ENCODE measurements around the gene CHRNA4. TPM values are rescaled to one million over a fixed set of nuclear protein-coding genes. Genes with fewer than 3 reads are reported as not detected.

Gene CHRNA4
- total RNA-seq, 4 donors from 2014 or later: not detected

DNA sequence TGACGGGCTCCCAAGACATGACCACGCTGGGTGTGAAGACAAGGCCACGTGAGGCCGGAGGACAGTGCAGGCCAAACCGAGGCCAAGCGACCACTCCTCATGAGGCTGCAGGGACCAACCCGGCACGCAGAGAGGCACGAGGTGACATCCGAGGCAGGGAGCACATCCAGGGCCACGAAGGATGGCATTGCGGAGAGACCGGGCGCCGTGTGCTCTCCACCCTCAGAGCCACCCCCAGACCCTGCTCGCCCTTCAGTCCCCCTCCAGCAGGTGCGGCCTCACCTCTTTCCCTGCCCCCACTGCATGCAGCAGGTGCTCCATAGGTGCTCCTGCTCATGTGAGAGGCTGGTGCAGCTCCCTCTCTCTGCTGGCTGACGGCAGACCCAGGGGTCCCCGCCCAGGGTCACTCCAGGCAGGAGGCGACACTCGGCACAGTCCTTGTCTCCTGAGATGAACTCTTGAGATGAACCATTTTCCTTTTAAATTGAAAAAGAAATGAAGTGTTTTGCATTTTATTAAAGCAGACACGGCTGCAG is 33.8 kb upstream of the CHRNA4 start:
- DNase-seq: no peak
- Histone ChIP-seq H3K9me3 (no peaks in the 10 kb centered on the region), H3K27me3 (no peaks in the 10 kb centered on the region), H3K36me3 (no peaks in the 10 kb centered on the region), H3K4me3 (no peak overlapping the region), H3K27ac (no peak overlapping the region), H3K4me1 (no peaks in the 10 kb centered on the region)
- TF ChIP-seq, protein P1, sequence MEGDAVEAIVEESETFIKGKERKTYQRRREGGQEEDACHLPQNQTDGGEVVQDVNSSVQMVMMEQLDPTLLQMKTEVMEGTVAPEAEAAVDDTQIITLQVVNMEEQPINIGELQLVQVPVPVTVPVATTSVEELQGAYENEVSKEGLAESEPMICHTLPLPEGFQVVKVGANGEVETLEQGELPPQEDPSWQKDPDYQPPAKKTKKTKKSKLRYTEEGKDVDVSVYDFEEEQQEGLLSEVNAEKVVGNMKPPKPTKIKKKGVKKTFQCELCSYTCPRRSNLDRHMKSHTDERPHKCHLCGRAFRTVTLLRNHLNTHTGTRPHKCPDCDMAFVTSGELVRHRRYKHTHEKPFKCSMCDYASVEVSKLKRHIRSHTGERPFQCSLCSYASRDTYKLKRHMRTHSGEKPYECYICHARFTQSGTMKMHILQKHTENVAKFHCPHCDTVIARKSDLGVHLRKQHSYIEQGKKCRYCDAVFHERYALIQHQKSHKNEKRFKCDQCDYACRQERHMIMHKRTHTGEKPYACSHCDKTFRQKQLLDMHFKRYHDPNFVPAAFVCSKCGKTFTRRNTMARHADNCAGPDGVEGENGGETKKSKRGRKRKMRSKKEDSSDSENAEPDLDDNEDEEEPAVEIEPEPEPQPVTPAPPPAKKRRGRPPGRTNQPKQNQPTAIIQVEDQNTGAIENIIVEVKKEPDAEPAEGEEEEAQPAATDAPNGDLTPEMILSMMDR (IDR thresholded peaks at IDR 0.05): no peak
- TF ChIP-seq POLR2A (IDR thresholded peaks at IDR 0.05): no peak

DNA sequence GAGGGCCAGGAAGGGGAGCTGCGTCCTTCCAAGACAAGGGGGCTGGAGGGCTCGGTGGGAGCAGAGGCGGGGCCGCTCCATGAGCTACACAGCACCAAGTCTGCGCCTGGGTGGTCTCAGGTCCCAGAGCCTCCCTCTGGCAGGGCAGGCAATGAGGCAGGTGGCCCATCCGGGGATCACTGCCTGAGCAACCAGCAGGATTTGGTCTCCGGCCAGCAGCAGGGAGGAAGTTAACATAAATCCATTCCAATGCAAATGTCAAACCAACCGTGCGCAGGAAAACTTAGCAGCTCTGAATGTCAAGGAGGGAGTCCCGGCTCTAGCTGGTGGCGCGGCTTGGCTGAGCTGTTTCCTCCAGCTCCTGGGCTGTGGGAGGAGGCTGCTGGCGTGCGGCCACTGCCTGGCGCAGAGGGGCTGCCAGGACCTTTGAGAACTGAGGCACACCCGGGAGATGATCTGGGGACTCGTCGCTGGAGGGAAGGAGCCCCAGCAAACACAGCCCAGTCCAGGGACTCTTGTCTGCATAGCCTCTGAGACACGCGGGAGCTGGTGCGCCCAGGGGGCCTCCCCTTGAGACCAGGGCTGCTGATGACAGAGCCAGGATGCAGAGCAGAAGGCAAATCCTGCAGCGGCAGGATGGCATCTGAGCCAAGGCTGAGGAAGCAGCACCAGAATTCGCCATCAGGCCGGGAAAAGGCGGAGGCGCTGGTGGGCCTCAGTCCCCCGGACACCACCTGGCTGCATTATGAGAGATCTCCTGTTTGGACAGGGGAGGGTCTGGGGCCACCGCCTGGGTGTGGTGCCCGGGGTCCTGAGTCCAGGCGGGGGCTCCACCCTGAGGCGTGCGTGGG is 33.1 kb upstream of the CHRNA4 start:
- Histone ChIP-seq H3K4me1 (no peaks in the 10 kb centered on the region), H3K4me3 (no peak overlapping the region), H3K9me3 (no peaks in the 10 kb centered on the region), H3K36me3 (no peaks in the 10 kb centered on the region), H3K27me3 (no peaks in the 10 kb centered on the region), H3K27ac (no peak overlapping the region)
- no peak for DNase-seq
- TF ChIP-seq, protein P1 (IDR thresholded peaks at IDR 0.05): no peak
- no peak for TF ChIP-seq POLR2A (IDR thresholded peaks at IDR 0.05)

DNA sequence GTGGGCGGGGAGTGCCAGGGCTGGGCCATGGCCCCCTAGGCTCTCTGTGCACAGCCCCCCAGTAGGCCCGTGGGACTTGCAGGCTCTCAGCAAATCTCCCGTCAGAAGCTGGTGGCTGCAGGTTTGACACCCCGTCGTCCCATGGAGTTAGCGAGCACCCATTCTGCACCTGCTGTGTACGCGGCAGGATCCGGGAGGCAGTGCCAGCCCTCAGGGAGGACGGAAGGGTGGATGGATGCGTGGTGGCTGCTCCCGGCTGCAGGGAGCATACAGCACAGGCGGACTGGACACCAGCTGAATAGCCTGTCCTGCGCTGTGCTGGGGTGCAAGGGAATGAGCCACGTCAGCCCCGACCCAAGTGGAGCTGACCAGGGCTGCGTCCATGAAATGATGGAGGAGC is 32.4 kb upstream of the CHRNA4 start:
- H3K4me1 ChIP-seq: no peaks in the 10 kb centered on the region

DNA sequence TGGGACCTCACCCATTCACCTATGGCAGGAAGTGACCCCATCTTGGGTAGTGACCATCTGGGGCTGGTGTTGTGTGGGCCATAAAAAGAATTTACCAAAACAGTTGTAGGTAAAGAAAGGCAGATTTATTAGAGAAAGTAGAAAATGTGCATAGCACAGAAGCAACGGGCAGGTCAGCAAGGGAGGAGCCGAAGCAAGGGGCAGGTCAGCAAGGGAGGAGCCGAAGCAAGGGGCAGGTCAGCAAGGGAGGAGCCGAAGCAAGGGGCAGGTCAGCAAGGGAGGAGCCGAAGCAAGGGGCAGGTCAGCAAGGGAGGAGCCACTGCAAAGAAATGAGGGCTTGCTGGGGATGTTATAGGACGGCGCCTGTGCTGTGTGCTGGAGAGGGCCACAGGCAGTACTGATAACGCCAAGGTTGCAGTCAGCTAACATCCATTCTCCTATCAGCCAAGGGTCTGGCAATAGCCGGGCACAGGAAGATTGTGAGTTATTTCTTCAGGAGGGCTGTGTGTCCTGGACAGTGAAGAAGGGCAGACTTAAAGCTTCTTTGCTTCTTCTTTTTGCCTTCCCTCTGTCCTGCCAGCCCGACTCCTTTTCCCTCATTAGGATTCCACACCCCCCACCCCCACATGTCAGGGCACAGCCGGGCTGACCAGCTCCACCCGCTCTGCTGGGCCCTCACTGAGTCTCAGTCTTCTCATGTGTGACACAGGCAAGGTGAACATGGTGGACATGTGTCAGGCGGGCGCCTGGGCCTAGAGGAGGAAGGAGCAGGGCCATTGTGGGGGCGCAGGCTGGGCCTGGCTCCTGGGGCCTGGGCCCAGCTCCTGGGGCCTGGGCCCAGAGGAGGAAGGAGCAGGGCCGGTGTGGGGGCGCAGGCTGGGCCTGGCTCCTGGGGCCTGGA is 31.6 kb upstream of the CHRNA4 start:
- DNase-seq: no peak

More for the DNA sequence above, 32.4 kb upstream of the CHRNA4 start:
- DNase-seq: no peak
- Histone ChIP-seq H3K9me3 (no peaks in the 10 kb centered on the region), H3K27ac (no peak overlapping the region), H3K36me3 (no peaks in the 10 kb centered on the region), H3K4me3 (no peak overlapping the region), H3K27me3 (no peaks in the 10 kb centered on the region)
- TF ChIP-seq POLR2A (IDR thresholded peaks at IDR 0.05): no peak
- TF ChIP-seq, protein P1 (IDR thresholded peaks at IDR 0.05): no peak

DNA sequence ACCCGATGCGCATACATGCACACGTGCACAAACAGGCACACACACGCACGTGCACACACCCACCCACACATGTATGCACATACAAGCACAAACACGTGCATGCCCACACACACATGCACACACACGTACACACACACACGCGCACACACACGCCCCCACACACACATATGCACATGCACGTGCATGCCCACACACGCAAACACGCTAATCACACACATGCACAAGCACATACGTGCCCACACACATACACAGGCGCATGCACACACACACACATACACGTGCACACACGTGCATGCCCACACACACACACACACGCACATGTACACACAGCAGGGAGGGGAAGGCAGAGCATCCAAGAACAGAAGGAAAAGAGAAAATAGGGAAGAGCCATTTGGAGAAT is 26.8 kb upstream of the CHRNA4 start:
- H3K4me3 ChIP-seq: no peak overlapping the region
- no peaks in the 10 kb centered on the region for H3K4me1 ChIP-seq
- no peaks in the 10 kb centered on the region for H3K27me3 ChIP-seq
- no peak for DNase-seq
- no peaks in the 10 kb centered on the region for H3K36me3 ChIP-seq
- TF ChIP-seq, protein P1 (IDR thresholded peaks at IDR 0.05): no peak
- TF ChIP-seq POLR2A (IDR thresholded peaks at IDR 0.05): no peak
- no peak overlapping the region for H3K27ac ChIP-seq
- H3K9me3 ChIP-seq: peaks cover 0 to 14% (median 0%) of the 10 kb centered on the region in 4 donors

More for the DNA sequence above, 31.6 kb upstream of the CHRNA4 start:
- Histone ChIP-seq H3K36me3 (no peaks in the 10 kb centered on the region), H3K4me1 (no peaks in the 10 kb centered on the region), H3K27me3 (no peaks in the 10 kb centered on the region), H3K4me3 (no peak overlapping the region), H3K27ac (no peak overlapping the region), H3K9me3 (no peaks in the 10 kb centered on the region)
- no peak for TF ChIP-seq POLR2A (IDR thresholded peaks at IDR 0.05)
- TF ChIP-seq, protein P1 (IDR thresholded peaks at IDR 0.05): no peak
